BJ (cell line): Measurements from ENCODE around the gene ZNF385C. TPM values are rescaled to one million over a fixed set of nuclear protein-coding genes. Genes with fewer than 3 reads are reported as not detected.

ENCODE experiments used
- CTCF ChIA-PET: fragments of 350-600 bp; formaldehyde crosslinking; extraction: SDS; loops from one replicate; lab custom pipeline; 2021; ENCODE audit warnings: antibody characterized with exemption, inconsistent platforms; lab: Yijun Ruan, JAX
- POLR2A ChIA-PET: fragments of 300-600 bp; sonication (Branson Sonifier 250); formaldehyde crosslinking; extraction: SDS; loops from one replicate; lab custom pipeline; 2021; ENCODE audit warnings: antibody characterized with exemption; lab: Charles Lee
- DNase-seq: peaks from one replicate; pipeline ENCODE4 v3.0.0-alpha.2; 2011; ENCODE audit warnings: low read depth
- H3K27me3 ChIP-seq: 2 replicates; pipeline ENCODE4 v1.6.0; 2011; ENCODE audit warnings: low read length; ENCODE audit not compliant: control insufficient read depth, insufficient read depth
- H3K36me3 ChIP-seq: 2 replicates; pipeline ENCODE4 v1.5.1; 2011; ENCODE audit warnings: low read length; ENCODE audit not compliant: control insufficient read depth, insufficient read depth
- H3K4me3 ChIP-seq: 2 replicates; pipeline ENCODE4 v1.5.1; 2011; ENCODE audit warnings: low read depth, mild to moderate bottlenecking, control low read depth, low read length
- CTCF ChIP-seq: IDR thresholded peaks from 2 replicates; pipeline ENCODE4 v1.5.1; 2011; ENCODE audit warnings: low read depth, mild to moderate bottlenecking, control low read depth, inconsistent platforms, low read length, moderate library complexity; ENCODE audit not compliant: insufficient read depth
- polyA plus RNA-seq: library from polyadenylated mRNA; depleted of rRNA; stranded (reverse); fragments of >200 nt; gene quantifications from 2 replicates; pipeline ENCODE4 v1.2.3, GENCODE V29; 2011

ZNF385C gene
- polyA plus RNA-seq, 1 experiment = not detected

GRCh38 chr17:42031584-42031983, 66.7 kb downstream of the ZNF385C start:
- POLR2A ChIA-PET = no interaction called here
- CTCF ChIA-PET = interaction anchor here (0.8 to 1.0 kb wide), 2 partner anchors 70 to 71 kb away, joined by 3 read pairs; no protein-coding TSS in a partner anchor

GRCh38 chr17:42028791-42029127, 69.5 kb downstream of the ZNF385C start:
- H3K27me3 ChIP-seq = 0 out of 2 replicates have a peak, but pooled peaks cover 3% of the 10 kb centered on the region
- no peak for TF ChIP-seq CTCF
- POLR2A ChIA-PET = interaction anchor here (0.6 kb wide), 1 partner anchor 9 kb away, joined by 3 read pairs; no protein-coding TSS in a partner anchor
- DNase-seq = no peak
- peaks cover 4% of the 10 kb centered on the region for H3K36me3 ChIP-seq
- CTCF ChIA-PET = interaction anchor here (0.8 to 1.2 kb wide), 2 partner anchors 9 to 73 kb away, joined by 3 read pairs; partner anchors contain the start of gene NKIRAS2
- H3K4me3 ChIP-seq = no peak overlapping the region

More at GRCh38 chr17:42031584-42031983, 66.7 kb downstream of the ZNF385C start:
- no peak for TF ChIP-seq CTCF
- Histone ChIP-seq H3K36me3 (no peaks in the 10 kb centered on the region), H3K27me3 (0 out of 2 replicates have a peak, but pooled peaks cover 4% of the 10 kb centered on the region), H3K4me3 (no peak overlapping the region)
- no peak for DNase-seq

- ChIA-PET CTCF (interaction anchor here (0.8 to 1.2 kb wide), 3 partner anchors 8 to 73 kb away, joined by 3 read pairs; partner anchors contain the start of gene NKIRAS2), POLR2A (interaction anchor here (0.6 kb wide), 1 partner anchor 9 kb away, joined by 3 read pairs; no protein-coding TSS in a partner anchor)
- Histone ChIP-seq H3K4me3 (no peak overlapping the region), H3K27me3 (0 out of 2 replicates have a peak, but pooled peaks cover 3% of the 10 kb centered on the region), H3K36me3 (peaks cover 8% of the 10 kb centered on the region)
- TF ChIP-seq CTCF = peak; percentile 20; the same call in 1 of the 2 replicates
- DNase-seq = no peak
Measured at GRCh38 chr17:42027961-42028790, 70.1 kb downstream of the ZNF385C start.

GRCh38 chr17:42027590-42027889, 70.7 kb downstream of the ZNF385C start:
- Histone ChIP-seq H3K4me3 (no peak overlapping the region), H3K27me3 (0 out of 2 replicates have a peak, but pooled peaks cover 3% of the 10 kb centered on the region), H3K36me3 (peaks cover 10% of the 10 kb centered on the region)
- no peak for DNase-seq
- ChIA-PET POLR2A (no interaction called here), CTCF (interaction anchor here (0.8 to 9.3 kb wide), 5 partner anchors 36 to 91 kb away, joined by 3 to 61 read pairs (median 4); partner anchors contain the start of genes DHX58 and KAT2A)
- no peak for TF ChIP-seq CTCF

- CTCF ChIA-PET = interaction anchor here (0.7 to 9.3 kb wide), 11 partner anchors 9 to 290 kb away, joined by 3 to 61 read pairs (median 5); partner anchors contain the start of genes CNP, DHX58, DNAJC7 and KAT2A
- no peak for TF ChIP-seq CTCF
- Histone ChIP-seq H3K36me3 (peaks cover 14% of the 10 kb centered on the region), H3K4me3 (no peak overlapping the region), H3K27me3 (0 out of 2 replicates have a peak, but pooled peaks cover 1% of the 10 kb centered on the region)
- DNase-seq = no peak
- POLR2A ChIA-PET = no interaction called here
Measured at GRCh38 chr17:42026857-42027589, 71.2 kb downstream of the ZNF385C start.
